HCT116 (cell line): ENCODE results near the gene NUDT9. TPM values are rescaled to one million over a fixed set of nuclear protein-coding genes. Genes with fewer than 3 reads are reported as not detected.

Experiments used
- ATAC-seq: fragments of 200-7000 bp; cut with Tn5 transposase; 2 replicates; pipeline ENCODE4 v1.9.1; 2020; ENCODE audit warnings: mild to moderate bottlenecking, moderate library complexity
- BruUV-seq: library from RNA; stranded (reverse); fragments of 400-500 nt; replicated peaks from 2 replicates; lab custom pipeline; 2021; lab: Mats Ljungman, UMichigan
- CTCF ChIA-PET: fragments of 300-600 bp; sonication (Branson Sonifier 250); formaldehyde crosslinking; loops from one replicate; lab custom pipeline; 2021; ENCODE audit warnings: antibody characterized with exemption; lab: Charles Lee
- POLR2A ChIA-PET: fragments of 300-600, 350-600 bp; sonication (Branson Sonifier 250); formaldehyde crosslinking; loops from one replicate; lab custom pipeline; 2021; ENCODE audit warnings: antibody characterized with exemption; lab: Charles Lee
- RAD21 ChIA-PET, 2 experiments: fragments of 300-600 bp; sonication (Branson Sonifier 250); formaldehyde crosslinking; loops; one replicate each; lab custom pipeline; 2023; ENCODE audit warnings: low total read pairs in 2 of 2; ENCODE audit not compliant: uncharacterized antibody in 2 of 2, unreplicated experiment in 2 of 2, low non-redundant PET in 1 of 2; lab: Charles Lee
- DNase-seq: peaks from one replicate; pipeline ENCODE4 v3.0.0-alpha.2; 2010; ENCODE audit warnings: low read depth, low spot score
- H2AFZ ChIP-seq: fragments of 200-600 bp; shearing (Covaris generic), sonication (generic); 2 replicates; pipeline ENCODE4 v1.6.1; 2017; ENCODE audit warnings: low read depth, mixed run types, mixed read lengths, antibody characterized with exemption, low read length; ENCODE audit not compliant: poor library complexity, severe bottlenecking
- H3K27ac ChIP-seq: 2 replicates; pipeline ENCODE4 v1.5.1; 2012; ENCODE audit warnings: low read depth, low read length
- H3K27me3 ChIP-seq: fragments of 200-600 bp; sonication (generic); 2 replicates; pipeline ENCODE4 v1.6.1; 2016; ENCODE audit warnings: mixed run types, low read length, mixed read lengths; ENCODE audit not compliant: insufficient read depth
- H3K36me3 ChIP-seq, 2 experiments: fragments of 200-500 bp in 1 of 2; fragments of 200-600 bp in 1 of 2; sonication (Bioruptor generic) in 1 of 2; sonication (generic) in 1 of 2; 2 replicates each; pipeline versions ENCODE4 v1.5.1 to v1.6.1; 2014 to 2016; ENCODE audit warnings: low read length in 2 of 2, inconsistent platforms in 1 of 2, mixed read lengths in 1 of 2, mixed run types in 1 of 2; ENCODE audit not compliant: insufficient read depth in 2 of 2, control insufficient read depth in 1 of 2
- H3K4me1 ChIP-seq, 2 experiments: fragments of 200-600 bp in 1 of 2; sonication (generic) in 1 of 2; 2 replicates each; pipeline versions ENCODE4 v1.5.1 to v1.6.1; 2012 to 2017; ENCODE audit warnings: low read length in 2 of 2, inconsistent platforms in 1 of 2, mild to moderate bottlenecking in 1 of 2, mixed read lengths in 1 of 2, mixed run types in 1 of 2, moderate library complexity in 1 of 2; ENCODE audit not compliant: insufficient read depth in 2 of 2, control insufficient read depth in 1 of 2
- H3K4me2 ChIP-seq: fragments of 200-600 bp; sonication (generic); 2 replicates; pipeline ENCODE4 v1.6.1; 2017; ENCODE audit warnings: mixed run types, low read length, mixed read lengths
- H3K4me3 ChIP-seq, 2 experiments: fragments of 200-600 bp in 1 of 2; sonication (generic) in 1 of 2; replicated peaks in 1 of 2; 2 replicates each; pipeline ENCODE4 v1.5.1; 2011 to 2016; ENCODE audit warnings: low read length in 2 of 2, control low read depth in 1 of 2, low read depth in 1 of 2, mild to moderate bottlenecking in 1 of 2, mixed read lengths in 1 of 2, mixed run types in 1 of 2
- H3K79me2 ChIP-seq: fragments of 200-600 bp; sonication (generic); 2 replicates; pipeline ENCODE4 v1.6.1; 2017; ENCODE audit warnings: mild to moderate bottlenecking, mixed run types, low read length, moderate library complexity, mixed read lengths; ENCODE audit not compliant: insufficient read depth
- H3K9ac ChIP-seq: fragments of 200-600 bp; sonication (generic); 2 replicates; pipeline ENCODE4 v1.6.1; 2016; ENCODE audit warnings: low read length, mixed read lengths
- H3K9me2 ChIP-seq: fragments of 200-600 bp; sonication (generic), shearing (Covaris generic); 2 replicates; pipeline ENCODE4 v1.6.1; 2017; ENCODE audit warnings: mixed run types, mild to moderate bottlenecking, moderate library complexity; ENCODE audit not compliant: insufficient read depth
- H3K9me3 ChIP-seq, 2 experiments: fragments of 200-500 bp in 1 of 2; fragments of 200-600 bp in 1 of 2; sonication (Bioruptor generic) in 1 of 2; sonication (generic) in 1 of 2; 2 replicates each; pipeline ENCODE4 v1.6.1; 2014 to 2017; ENCODE audit warnings: low read length in 2 of 2, mixed read lengths in 2 of 2, inconsistent platforms in 1 of 2, low read depth in 1 of 2, mild to moderate bottlenecking in 1 of 2, mixed run types in 1 of 2, moderate library complexity in 1 of 2; ENCODE audit not compliant: control insufficient read depth in 1 of 2, insufficient read depth in 1 of 2
- H4K20me1 ChIP-seq: fragments of 200-600 bp; sonication (generic), shearing (Covaris generic); 2 replicates; pipeline ENCODE4 v1.6.1; 2017; ENCODE audit warnings: mixed run types, mild to moderate bottlenecking, moderate library complexity; ENCODE audit not compliant: insufficient read depth
- EGR1 ChIP-seq: IDR thresholded peaks from 2 replicates; pipeline ENCODE4 v1.6.1; 2012; ENCODE audit warnings: low read depth
- EZH2 ChIP-seq: fragments of 200-600 bp; sonication (generic); IDR thresholded peaks from 2 replicates; pipeline ENCODE4 v1.6.1; 2017; ENCODE audit warnings: antibody characterized with exemption, mixed run types
- EZH2phosphoT487 ChIP-seq: fragments of 200-600 bp; IDR thresholded peaks from 2 replicates; pipeline ENCODE4 v1.6.1; 2018; ENCODE audit warnings: antibody characterized with exemption, borderline replicate concordance
- FOSL1 ChIP-seq: IDR thresholded peaks from 2 replicates; pipeline ENCODE4 v1.6.1; 2012; ENCODE audit warnings: low read depth
- JUND ChIP-seq: IDR thresholded peaks from 2 replicates; pipeline ENCODE4 v1.6.1; 2012
- TCF7L2 ChIP-seq: IDR thresholded peaks from 2 replicates; pipeline ENCODE4 v1.7.0; 2011; ENCODE audit warnings: borderline replicate concordance, inconsistent platforms; ENCODE audit not compliant: insufficient read depth, insufficient read length; ENCODE audit errors: extremely low read depth
- intact Hi-C: fragments of 100-400 bp; cut with micrococcal nuclease; formaldehyde crosslinking; loops from 2 replicates; pipeline ENCODE4 v1.10.0; 2022
- total RNA-seq: library from RNA; stranded (reverse); gene quantifications from one replicate; pipeline ENCODE4 v1.2.1, GENCODE V29; 2021; ENCODE audit not compliant: unreplicated experiment
- TF ChIP-seq, protein P1 (sequence below): IDR thresholded peaks from 2 replicates; pipeline ENCODE4 v1.6.1; 2011; ENCODE audit warnings: mild to moderate bottlenecking, low read length, moderate library complexity; ENCODE audit not compliant: insufficient replicate concordance; ENCODE audit errors: extremely low read depth
- TF ChIP-seq, protein P2 (sequence below), 3 experiments: fragments of 200-600 bp in 1 of 3; sonication (generic) in 1 of 3; IDR thresholded peaks in 2 of 3; conservative IDR thresholded peaks in 1 of 3; 2 replicates each; pipeline ENCODE4 v1.5.1; 2012 to 2017; ENCODE audit warnings: low read depth in 2 of 3, low read length in 2 of 3, antibody characterized with exemption in 1 of 3, borderline replicate concordance in 1 of 3, control low read depth in 1 of 3, mild to moderate bottlenecking in 1 of 3, mixed read lengths in 1 of 3, mixed run types in 1 of 3, moderate library complexity in 1 of 3; ENCODE audit not compliant: insufficient read depth in 1 of 3

Gene NUDT9
- total RNA-seq, 1 experiment from 2014 or later, result 13.5 TPM

DNA sequence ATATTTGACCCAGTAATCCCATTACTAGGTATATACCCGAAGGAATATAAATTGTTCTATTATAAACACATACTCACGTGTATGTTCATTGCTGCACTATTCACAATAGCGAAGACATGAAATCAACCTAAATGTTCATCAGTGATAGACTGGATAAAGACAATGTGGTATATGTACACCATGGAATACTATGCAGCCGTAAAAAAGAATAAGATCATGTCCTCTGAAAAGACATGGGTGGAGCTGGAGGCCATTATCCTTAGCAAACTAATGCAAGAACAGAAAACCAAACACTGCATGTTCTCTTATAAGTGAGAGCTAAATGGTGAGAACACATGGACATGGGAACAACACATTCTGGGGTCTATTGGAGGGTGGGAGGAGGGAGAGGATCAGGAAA, 36.5 kb downstream of the NUDT9 start:
- Histone ChIP-seq H3K4me1 (no peaks in the 10 kb centered on the region), H3K27ac (no peak overlapping the region), H3K9me2 (no peaks in the 10 kb centered on the region), H3K4me3 (no peak overlapping the region), H3K79me2 (no peaks in the 10 kb centered on the region), H3K36me3 (peaks cover 0 to 6% of the 10 kb centered on the region in 2 experiments; a peak in 1 of 4 replicates), H3K27me3 (no peaks in the 10 kb centered on the region), H2AFZ (no peak overlapping the region), H3K4me2 (no peak overlapping the region), H4K20me1 (0 out of 2 replicates have a peak, but pooled peaks cover 3% of the 10 kb centered on the region), H3K9me3 (no peaks in the 10 kb centered on the region), H3K9ac (no peak overlapping the region)
- RAD21 ChIA-PET, result no interaction called here
- ATAC-seq, result no peak
- no TSS peak for BruUV-seq
- no peak for DNase-seq
- POLR2A ChIA-PET, result no interaction called here
- CTCF ChIA-PET, result no interaction called here
- TF ChIP-seq EGR1, result no peak
- TF ChIP-seq EZH2phosphoT487, result no peak
- TF ChIP-seq, protein P1, sequence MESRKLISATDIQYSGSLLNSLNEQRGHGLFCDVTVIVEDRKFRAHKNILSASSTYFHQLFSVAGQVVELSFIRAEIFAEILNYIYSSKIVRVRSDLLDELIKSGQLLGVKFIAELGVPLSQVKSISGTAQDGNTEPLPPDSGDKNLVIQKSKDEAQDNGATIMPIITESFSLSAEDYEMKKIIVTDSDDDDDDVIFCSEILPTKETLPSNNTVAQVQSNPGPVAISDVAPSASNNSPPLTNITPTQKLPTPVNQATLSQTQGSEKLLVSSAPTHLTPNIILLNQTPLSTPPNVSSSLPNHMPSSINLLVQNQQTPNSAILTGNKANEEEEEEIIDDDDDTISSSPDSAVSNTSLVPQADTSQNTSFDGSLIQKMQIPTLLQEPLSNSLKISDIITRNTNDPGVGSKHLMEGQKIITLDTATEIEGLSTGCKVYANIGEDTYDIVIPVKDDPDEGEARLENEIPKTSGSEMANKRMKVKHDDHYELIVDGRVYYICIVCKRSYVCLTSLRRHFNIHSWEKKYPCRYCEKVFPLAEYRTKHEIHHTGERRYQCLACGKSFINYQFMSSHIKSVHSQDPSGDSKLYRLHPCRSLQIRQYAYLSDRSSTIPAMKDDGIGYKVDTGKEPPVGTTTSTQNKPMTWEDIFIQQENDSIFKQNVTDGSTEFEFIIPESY, result no peak
- no peak for TF ChIP-seq TCF7L2
- no peak for TF ChIP-seq JUND
- TF ChIP-seq, protein P2, sequence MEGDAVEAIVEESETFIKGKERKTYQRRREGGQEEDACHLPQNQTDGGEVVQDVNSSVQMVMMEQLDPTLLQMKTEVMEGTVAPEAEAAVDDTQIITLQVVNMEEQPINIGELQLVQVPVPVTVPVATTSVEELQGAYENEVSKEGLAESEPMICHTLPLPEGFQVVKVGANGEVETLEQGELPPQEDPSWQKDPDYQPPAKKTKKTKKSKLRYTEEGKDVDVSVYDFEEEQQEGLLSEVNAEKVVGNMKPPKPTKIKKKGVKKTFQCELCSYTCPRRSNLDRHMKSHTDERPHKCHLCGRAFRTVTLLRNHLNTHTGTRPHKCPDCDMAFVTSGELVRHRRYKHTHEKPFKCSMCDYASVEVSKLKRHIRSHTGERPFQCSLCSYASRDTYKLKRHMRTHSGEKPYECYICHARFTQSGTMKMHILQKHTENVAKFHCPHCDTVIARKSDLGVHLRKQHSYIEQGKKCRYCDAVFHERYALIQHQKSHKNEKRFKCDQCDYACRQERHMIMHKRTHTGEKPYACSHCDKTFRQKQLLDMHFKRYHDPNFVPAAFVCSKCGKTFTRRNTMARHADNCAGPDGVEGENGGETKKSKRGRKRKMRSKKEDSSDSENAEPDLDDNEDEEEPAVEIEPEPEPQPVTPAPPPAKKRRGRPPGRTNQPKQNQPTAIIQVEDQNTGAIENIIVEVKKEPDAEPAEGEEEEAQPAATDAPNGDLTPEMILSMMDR (IDR thresholded peaks at IDR 0.05 in 2 of 3, conservative IDR thresholded peaks at IDR 0.05 in 1 of 3; ENCODE audit: borderline replicate concordance in 1 of 3, insufficient read depth in 1 of 3, low read depth in 2 of 3, low read length in 2 of 3), result no peak
- TF ChIP-seq EZH2, result no peak
- TF ChIP-seq FOSL1, result no peak
- intact Hi-C loops, result no loop called here
